Measurements from ENCODE around the gene ABCA4.
"Not testable (repeated sequence)": the region's sequence is repeated elsewhere in the genome, so short reads cannot be mapped to it uniquely, and the experiment has no call there.

ABCA4 gene

GRCh38 chr1:94004924-94005323 is 116.0 kb downstream of the ABCA4 start:
- DNase-seq (ENCODE audit: low read depth in 2 of 2): no peak

GRCh38 chr1:94002046-94002787 is 118.7 kb downstream of the ABCA4 start:
- no peak for DNase-seq (ENCODE audit: low read depth in 2 of 2)

- DNase-seq (ENCODE audit: low read depth in 2 of 2): no peak
These were observed 119.4 kb downstream of the ABCA4 start for GRCh38 chr1:94001397-94002045.

DNA sequence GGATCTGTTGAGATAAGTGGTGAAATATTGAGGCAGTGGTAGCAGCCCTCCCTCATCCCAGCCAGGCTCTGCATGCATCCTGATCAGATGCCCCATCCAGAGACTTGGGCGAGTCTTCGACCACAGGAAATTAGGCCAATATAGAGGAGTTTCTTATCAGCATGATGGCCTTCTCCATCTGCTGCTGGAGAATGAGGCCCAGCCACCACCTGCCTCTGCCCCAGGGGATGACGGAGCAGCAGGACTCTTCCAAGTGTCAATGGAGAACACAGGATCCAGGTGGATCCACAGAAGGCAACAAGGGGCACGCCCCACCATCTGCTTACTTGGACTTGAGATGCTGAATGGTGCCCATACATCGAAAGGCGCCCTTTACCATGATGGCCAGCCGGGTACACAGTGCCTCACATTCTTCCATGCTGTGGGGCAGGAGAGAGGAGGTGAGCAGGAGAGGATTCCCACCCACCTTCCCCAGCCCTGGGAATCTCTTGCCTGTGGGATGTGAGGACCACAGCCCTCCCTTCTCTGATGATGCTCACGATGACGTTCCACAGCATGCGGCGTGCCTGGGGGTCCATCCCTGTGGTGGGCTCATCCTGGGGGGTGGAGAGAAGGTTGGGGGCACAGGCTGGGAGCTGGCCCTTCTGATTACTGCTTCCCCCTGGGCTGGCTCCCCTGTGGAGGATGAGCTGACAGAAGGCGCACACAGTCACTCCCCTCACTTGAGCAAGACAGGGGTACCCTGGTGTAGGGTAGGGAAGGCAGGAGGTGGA is 120.3 kb downstream of the ABCA4 start:
- no peak for DNase-seq (ENCODE audit: low read depth in 2 of 2)

DNA sequence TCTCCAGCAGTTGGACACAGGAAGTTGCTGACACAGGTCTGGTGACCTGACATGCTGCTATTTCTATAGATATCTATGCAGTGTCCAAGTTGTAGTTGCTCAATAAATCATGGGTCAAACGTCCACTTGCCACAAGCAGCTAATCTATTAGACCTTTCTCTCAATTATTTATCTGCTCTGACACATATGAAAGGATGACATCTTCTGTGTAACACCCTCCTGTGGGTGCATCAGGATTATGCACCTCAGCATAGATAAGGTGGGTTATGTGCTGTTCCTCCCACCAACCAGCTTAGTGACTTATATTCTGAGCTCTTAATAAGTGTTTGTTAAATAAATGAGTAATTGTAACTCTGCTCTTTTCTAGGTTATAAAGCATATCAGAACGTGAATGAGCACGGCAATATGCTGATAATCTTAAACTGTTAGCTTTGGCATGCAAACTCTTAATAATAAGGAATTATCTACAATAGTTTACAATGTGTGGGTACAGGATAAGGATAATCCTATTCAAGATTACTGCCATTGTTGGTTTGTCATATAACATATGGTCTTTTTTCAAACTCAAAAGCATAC is 121.0 kb downstream of the ABCA4 start:
- no peak for DNase-seq (ENCODE audit: low read depth in 2 of 2)

GRCh38 chr1:93998532-93998931 is 122.4 kb downstream of the ABCA4 start:
- DNase-seq (ENCODE audit: low read depth in 2 of 2): not testable (repeated sequence)

DNA sequence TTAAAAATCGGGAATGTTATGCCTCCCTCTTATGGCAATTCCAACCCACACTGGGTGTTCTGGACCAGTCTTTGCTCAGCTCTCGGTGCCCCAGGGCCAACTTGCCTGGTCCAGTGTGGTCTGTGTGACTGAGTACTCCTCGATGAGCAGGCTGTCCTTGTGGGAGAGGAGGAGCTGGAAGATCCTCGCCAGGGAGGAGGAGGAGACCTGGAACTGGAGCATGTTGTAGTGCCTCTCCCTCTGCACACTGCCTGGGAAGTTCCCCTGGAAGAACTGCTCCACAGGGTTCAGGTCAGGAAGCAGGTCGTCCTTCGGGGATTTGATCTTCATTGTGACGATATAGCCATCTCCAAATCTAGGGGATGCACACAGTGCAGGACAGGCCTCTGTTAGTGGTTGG is 123.2 kb downstream of the ABCA4 start:
- DNase-seq (ENCODE audit: low read depth in 2 of 2): no peak

- no peak for DNase-seq (ENCODE audit: low read depth in 2 of 2)
These were observed 125.0 kb downstream of the ABCA4 start for GRCh38 chr1:93995837-93996536.

- DNase-seq (ENCODE audit: low read depth in 2 of 2): no peak
These were observed 127.2 kb downstream of the ABCA4 start for GRCh38 chr1:93993731-93994130.

GRCh38 chr1:93992954-93993353 is 128.0 kb downstream of the ABCA4 start:
- DNase-seq (ENCODE audit: low read depth in 2 of 2): no peak

- DNase-seq (ENCODE audit: low read depth in 2 of 2): no peak
These were observed 128.8 kb downstream of the ABCA4 start for GRCh38 chr1:93992190-93992589.

DNA sequence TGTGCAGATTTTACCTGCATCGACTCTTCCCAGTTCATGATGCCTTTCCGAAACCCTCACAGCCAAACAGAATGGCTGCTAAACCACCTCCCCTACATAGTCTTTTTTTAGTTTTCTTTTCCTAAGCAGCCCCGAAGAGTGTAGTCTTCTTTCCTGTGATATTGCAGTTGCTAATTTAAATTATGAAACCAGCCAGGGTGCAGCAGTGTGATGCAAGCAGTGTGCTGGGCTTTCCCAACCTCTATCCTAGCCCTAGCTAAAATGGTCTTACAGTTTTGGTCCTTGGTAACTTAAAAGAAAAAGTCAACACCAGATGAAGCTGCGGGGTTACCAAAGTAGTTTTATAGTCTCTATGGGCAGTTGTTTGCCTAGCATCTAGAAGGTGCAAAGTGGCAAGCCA is 129.7 kb downstream of the ABCA4 start:
- no peak for DNase-seq (ENCODE audit: low read depth in 2 of 2)

- DNase-seq (ENCODE audit: low read depth in 2 of 2): not testable (repeated sequence)
These were observed 130.5 kb downstream of the ABCA4 start for GRCh38 chr1:93990477-93990876.

DNA sequence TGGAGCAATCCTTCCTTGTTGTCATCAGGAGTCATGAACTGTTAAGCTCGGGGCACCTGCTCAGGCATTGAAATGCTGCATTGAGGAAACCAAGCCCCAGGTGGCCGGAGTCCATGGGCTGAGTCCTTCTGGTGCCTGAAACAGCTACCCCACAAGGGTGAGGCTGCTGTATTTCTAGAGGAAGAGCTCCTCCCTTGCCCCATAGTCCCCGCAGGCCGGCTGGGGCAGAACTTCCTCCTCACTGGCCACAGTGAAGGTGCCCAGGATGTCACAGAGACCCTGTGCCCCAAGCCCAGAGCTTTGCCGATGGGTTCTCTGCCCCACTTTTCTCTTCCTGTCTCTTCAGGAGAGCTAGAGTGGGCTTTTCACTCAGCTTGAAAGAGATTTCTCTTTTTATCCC is 130.9 kb downstream of the ABCA4 start:
- no peak for DNase-seq (ENCODE audit: low read depth in 2 of 2)

DNA sequence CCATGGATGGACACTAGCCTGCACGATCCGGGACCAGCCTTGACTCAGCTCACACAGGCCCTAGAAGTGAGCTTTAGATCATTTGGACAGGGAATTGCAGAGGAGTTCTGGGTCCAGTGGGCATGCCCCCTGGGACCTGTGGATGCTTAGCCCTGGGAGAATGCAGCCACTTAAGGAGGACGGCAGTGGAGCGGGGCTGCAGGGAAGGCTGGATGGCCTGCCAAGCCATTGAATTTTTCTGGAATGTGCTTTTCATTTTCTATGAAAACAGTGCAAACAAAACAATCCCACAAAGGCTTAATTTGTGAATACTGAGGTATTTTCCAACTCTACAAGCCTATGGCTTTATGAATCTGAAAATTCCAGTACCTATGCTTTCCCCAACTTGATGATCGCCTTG is 131.3 kb downstream of the ABCA4 start:
- DNase-seq (ENCODE audit: low read depth in 2 of 2): no peak

DNA sequence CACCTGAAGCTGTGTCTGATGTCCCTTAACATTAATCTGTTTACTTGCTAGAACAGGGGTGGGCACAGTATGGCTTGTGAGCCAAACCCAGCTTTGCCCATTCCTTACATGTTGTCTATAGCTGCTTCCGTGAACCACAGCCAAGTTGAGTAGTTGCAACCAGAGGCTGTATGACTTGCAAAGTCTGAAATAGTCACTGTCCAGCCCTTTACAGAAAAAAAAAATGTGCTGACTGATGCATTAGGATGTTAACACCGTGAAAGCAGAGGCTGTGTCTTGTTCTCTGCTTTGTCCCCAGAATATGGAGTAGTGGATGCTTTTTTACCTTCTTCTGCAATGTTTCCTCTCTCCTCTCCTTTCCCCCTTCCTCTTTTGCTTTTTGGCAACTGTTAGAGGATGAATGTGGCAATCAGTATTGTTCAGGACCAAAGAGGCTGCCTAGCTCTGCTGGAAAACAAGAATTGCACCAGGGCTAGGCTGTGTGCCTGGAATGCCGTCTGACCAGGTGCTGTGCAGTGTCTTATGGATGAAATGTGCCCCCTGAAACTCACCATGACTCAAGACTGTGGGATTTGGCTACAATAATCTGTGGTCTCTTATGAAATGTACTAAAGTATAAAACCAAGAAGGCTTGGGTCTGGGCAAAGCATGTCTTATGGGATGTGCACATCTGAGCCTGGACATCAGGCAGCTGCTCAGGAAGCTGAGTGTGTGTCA is 132.2 kb downstream of the ABCA4 start:
- DNase-seq (ENCODE audit: low read depth in 2 of 2): no peak

GRCh38 chr1:93981274-93981667 is 139.7 kb downstream of the ABCA4 start:
- DNase-seq (ENCODE audit: low read depth in 2 of 2): no peak

DNA sequence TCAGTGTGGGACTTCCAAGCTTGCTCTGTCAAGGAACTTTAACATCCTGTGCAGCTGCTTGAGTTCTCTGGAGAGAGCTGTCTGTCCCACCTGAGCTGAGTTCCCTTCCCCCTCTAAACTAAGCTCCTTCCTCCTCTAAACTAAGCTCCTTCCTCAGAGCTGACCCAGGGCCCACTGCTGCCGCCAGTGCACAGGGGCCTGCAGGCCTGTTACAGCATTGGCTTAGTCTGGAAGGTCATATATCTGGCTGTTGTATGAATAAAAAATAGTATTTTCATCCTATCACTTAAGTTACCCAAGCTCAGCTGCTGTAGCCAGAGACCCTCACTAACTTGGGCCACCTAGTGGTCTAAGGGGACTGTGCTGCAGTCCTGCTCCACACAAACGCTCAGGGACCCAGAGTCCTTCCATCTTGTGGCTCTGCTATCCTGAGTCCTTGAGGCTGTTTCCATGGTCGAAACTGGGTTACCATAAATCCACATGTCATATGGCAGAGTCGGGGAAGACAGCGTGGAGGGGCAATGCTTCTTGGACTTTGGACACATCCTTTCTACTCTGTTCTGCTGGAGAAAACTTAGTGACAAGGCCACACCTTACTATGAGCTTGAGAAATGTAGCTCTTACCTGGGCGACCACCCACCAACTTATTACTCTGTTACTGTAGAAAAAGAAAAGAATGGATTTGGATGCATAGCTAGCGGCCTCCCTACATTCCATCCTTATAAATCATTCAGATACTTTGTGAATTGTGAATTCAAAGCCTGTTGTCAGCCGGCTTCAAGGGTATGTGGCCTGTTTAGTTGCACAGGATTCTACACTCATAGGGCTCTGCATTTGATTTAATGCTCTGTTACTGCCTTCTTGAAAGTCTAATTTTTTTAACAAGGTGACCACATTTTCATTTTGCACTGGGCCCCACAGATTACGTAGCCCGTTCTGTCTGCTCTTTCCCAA is 140.4 kb downstream of the ABCA4 start:
- DNase-seq (ENCODE audit: low read depth in 2 of 2): no peak

DNA sequence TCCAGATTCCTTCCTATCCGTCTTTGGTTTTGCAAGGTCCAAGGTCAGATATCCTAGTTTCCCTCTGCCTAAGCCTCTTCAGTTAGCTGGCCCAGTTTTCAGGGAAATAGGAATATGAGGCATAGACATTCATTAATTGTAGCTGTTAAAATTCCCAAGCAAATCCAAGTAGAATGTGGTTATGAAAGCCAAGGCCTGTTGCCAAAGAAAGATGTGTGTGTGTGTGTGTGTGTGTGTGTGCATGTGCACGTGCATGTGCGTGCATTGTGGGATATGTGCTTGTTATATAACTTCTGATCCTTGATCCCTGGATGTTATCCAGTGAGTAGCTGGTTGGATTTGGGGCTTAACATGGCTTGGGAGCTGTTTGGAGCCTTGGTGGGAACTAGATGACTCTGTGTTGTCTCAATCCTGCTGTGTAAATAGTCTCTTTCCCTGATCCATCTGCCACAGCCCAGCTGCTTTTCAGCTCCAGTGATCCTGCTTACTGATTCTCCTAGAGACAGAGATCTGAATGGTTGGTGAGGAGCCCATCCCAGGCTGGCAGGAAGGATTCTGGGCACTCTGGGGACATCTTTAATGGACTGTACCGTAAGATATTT is 141.1 kb downstream of the ABCA4 start:
- no peak for DNase-seq (ENCODE audit: low read depth in 2 of 2)

All from stimulated activated CD4-positive, alpha-beta T cell treated with anti-CD3 and anti-CD28 coated beads, Interleukin-15, amount 100 ng/mL, for 48 hours (primary cell).